ENCODE data around the gene GLA.

The GLA gene

DNA sequence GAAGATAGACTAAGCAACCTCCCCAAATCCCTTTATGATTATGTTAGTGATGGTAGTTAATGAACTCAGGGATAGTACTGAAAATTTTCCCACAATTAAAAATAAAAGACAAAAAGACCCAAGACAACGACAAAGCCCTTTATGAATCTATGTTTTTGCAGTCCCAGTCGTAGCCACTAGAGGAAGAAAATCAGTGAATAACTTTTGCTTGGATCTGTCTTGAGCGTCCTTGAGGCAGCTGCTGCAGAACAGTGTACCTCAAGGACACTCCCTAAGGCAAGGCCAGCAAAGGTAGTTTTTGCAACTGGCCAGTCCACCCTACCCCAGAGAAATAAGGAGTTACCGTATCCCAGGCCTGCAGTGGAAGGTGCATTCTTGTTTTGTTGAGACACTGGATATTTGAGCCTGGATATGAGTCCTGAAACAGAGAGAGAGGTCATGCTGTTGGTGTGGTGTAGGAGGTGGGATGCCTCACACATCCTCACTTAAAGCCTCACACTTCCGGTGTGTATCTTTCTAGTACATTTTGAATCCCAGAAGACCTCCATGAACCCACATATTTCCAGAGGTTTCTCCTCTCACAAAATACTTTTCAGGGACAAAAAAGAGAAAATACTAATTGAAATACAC lies 50.4 kb downstream of the GLA start:
- TF ChIP-seq ZNF274 (IDR thresholded peaks at IDR 0.05; ENCODE audit: low read depth, low read length): no peak
- H3K4me3 ChIP-seq (ENCODE audit: low read length): no peak overlapping the region

DNA sequence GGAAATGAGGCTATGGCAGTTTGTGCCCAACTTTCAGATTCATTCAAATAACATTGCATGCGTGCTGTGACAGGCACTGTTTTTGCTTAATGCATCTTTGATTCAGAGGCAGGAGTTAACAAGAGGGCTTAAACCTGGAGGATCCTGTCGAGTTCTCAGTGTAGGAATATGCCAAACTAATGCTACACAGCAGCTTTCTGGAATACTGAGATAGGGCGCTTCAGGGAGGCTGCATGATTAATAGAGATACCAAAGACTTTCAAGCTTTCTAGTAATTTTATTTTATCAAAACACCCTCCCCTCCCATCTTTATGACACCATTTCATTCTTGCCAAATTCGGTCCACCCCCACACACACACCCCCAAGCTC lies 58.5 kb downstream of the GLA start:
- H3K4me3 ChIP-seq (ENCODE audit: low read length): peak overlapping the region; percentile 68; the same call in 1 of the 2 replicates

DNA sequence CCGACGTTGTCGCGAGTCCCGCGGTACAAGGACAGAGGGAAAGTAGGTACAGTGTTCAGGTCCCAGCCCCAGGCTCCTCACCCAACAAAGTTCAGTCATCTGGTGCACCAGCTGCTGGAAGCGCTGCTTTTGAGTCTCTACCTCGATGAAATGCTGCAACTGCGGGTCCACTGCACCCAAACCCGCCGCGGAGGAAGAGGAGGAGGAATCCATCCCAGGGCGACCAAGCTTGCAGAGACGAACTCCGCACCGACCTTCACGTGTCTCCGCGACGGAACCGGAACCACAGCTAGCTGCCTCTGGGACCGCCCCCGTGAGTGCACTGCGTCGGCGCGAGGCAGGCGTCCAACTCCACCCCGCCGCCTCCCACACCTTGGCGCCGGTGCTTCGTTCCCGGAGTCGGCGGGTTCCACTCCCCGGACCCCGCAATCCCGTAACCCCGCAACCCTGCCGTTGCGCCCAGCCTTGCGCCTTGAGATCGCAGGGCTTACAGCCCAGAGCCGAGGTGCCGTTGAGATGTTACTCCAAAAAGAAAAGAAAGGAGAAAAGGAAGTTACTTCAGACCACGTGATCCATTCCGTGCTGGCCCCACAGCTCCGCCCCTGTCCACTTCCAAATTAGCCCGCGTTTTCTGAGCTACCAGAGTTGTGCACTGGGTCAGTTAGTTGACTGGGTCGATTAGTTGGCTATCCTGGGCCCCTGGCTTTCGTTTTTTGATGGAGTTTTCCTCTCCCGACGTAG lies 59.1 kb downstream of the GLA start, which contains the start of gene TIMM8A:
Gene TIMM8A, minus strand, starts transcription at position 291 of the 741 bp plus-strand sequence. Its CDS starts 78 bp downstream, at position 213.
- H3K4me3 ChIP-seq (ENCODE audit: low read length): peak within 1 kb of the TSS; percentile 68
- no peak for TF ChIP-seq ZNF274 (IDR thresholded peaks at IDR 0.05; ENCODE audit: low read depth, low read length)

More for the DNA sequence above, 58.5 kb downstream of the GLA start:
- TF ChIP-seq ZNF274 (IDR thresholded peaks at IDR 0.05; ENCODE audit: low read depth, low read length): no peak

DNA sequence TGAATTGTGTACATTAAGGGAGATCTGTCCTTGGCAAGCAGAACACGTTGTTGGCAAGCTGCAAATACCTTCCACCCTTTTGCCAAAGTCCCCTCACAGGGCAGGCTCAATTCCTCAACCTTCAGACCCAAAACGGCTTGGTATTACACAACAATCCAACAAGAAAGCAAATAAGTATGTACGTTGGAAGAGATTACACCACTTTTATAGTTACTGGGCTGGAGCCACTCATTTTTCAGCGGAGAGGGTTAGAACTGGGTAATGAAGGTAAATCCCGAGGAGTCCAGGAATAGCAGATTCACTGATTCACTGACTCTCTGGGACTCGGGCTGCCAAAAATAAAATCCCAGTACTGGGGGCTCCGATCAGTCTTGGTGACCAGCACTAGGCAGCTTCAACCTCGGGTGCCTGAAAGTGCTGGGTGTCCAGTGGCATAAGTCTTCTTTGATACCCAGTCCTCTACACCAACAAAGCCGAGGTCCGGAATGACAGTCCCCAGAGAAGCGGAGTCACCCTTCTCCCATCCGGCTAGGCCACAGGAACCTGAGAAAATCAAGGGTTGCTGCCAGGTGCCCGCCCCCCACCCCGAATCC lies 59.8 kb downstream of the GLA start:
- TF ChIP-seq ZNF274 (IDR thresholded peaks at IDR 0.05; ENCODE audit: low read depth, low read length): no peak
- H3K4me3 ChIP-seq (ENCODE audit: low read length): peak overlapping the region; percentile 68

All from GM08714 (cell line).